ENCODE measurements around the gene MYRF. TPM values are rescaled to one million over a fixed set of nuclear protein-coding genes. Genes with fewer than 3 reads are reported as not detected.

Gene MYRF
- total RNA-seq, 2 experiments from 2014 or later: 0.19 to 1.1 TPM

DNA sequence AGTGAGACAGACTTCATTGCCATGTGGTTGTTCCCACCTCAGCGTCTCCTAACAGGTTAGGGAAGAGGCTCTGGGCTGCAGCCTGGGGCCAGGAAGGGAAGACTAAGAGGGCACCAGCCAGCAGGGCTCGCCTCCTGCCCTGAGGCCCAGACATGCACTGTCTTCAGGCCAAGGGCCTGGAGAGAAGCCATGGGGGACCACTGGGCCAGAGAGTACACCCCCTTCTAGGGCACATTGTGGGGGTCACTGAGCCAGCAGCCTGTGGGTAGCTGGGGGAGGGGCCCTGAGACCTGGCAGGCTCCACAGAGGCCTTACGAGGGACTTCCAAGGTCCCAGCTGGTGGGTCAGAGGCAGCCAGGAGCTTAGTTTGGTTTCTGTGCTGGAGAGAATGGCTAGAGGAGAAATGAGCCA, 25.0 kb upstream of the MYRF start:
- Histone ChIP-seq H3K9me2 (ENCODE audit: insufficient read depth, low read length) (no peaks in the 10 kb centered on the region), H3K4me3 (ENCODE audit: low read depth, low read length, poor library complexity, severe bottlenecking) (no peak overlapping the region), H3K4me1 (ENCODE audit: insufficient read depth, low read length, poor library complexity, severe bottlenecking) (no peaks in the 10 kb centered on the region), H4K20me1 (ENCODE audit: insufficient read depth, low read length) (no peaks in the 10 kb centered on the region), H3K36me3 (ENCODE audit: insufficient read depth, low read length) (no peaks in the 10 kb centered on the region), H3K79me2 (ENCODE audit: insufficient read depth, low read depth, low read length) (no peaks in the 10 kb centered on the region), H3K9me3 (ENCODE audit: low read length) (no peaks in the 10 kb centered on the region), H3K27ac (ENCODE audit: low read depth, low read length, poor library complexity, severe bottlenecking) (no peak overlapping the region), H3K4me2 (ENCODE audit: low read length) (no peak overlapping the region), H2AFZ (ENCODE audit: low read length) (no peak overlapping the region)
- TF ChIP-seq, protein P1, sequence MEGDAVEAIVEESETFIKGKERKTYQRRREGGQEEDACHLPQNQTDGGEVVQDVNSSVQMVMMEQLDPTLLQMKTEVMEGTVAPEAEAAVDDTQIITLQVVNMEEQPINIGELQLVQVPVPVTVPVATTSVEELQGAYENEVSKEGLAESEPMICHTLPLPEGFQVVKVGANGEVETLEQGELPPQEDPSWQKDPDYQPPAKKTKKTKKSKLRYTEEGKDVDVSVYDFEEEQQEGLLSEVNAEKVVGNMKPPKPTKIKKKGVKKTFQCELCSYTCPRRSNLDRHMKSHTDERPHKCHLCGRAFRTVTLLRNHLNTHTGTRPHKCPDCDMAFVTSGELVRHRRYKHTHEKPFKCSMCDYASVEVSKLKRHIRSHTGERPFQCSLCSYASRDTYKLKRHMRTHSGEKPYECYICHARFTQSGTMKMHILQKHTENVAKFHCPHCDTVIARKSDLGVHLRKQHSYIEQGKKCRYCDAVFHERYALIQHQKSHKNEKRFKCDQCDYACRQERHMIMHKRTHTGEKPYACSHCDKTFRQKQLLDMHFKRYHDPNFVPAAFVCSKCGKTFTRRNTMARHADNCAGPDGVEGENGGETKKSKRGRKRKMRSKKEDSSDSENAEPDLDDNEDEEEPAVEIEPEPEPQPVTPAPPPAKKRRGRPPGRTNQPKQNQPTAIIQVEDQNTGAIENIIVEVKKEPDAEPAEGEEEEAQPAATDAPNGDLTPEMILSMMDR (conservative IDR thresholded peaks at IDR 0.05; ENCODE audit: low read length): no peak
- no peak for TF ChIP-seq EZH2phosphoT487 (IDR thresholded peaks at IDR 0.05; ENCODE audit: borderline replicate concordance, low read depth, low read length)
- BruUV-seq (replicated peaks): no TSS peak
- POLR2A ChIA-PET: no interaction called here
- CTCF ChIA-PET (ENCODE audit: unreplicated experiment): no interaction called here
- intact Hi-C loops (cut with micrococcal nuclease; ENCODE audit: unreplicated experiment): no loop called here
- no peak for DNase-seq (ENCODE audit: low spot score)

DNA sequence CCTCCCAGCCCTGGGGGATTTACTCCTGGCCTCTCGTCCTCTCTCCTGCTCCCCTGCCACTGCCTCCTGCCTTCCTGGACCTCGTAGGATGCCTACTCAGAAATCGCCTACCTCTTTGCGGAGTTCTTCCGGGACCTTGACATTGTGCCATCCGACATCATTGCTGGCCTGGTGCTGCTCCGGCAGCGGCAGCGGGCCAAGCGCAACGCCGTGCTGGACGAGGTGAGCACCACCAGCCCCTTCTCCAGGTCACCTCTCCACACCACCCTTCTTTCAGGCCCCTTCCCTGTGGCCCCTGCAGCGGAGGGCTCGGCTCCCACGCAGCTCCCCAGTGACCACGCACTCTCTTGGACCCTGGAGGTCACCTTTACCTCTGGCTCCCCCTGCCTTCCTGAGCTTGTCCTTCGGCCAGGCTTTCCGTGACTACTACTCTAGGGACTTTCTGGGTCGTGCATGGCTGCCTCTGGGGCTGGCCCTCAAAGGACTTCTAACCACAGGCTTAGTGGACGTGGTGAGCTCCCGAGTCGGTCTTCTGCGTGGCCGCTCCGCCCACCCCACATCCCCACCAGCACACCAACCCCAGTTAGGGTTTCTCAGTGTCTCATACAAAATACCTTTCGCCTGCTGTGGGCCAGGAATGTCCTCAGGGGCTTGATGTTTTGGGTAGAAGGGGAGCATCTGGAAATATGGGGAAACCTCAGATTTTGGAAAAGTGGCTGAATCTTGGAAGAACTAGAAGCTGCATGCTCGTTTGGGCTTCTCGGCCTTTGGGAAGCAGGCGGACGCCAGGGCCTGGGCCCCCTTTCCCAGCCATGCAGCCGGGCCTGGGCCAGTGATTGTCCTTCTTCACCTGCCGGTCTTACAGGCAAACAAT, 24.1 kb upstream of the MYRF start:
- DNase-seq (ENCODE audit: low spot score): no peak
- Histone ChIP-seq H2AFZ (ENCODE audit: low read length) (no peak overlapping the region), H3K9me2 (ENCODE audit: insufficient read depth, low read length) (no peaks in the 10 kb centered on the region), H3K4me2 (ENCODE audit: low read length) (no peak overlapping the region), H3K79me2 (ENCODE audit: insufficient read depth, low read depth, low read length) (no peaks in the 10 kb centered on the region), H3K36me3 (ENCODE audit: insufficient read depth, low read length) (no peaks in the 10 kb centered on the region), H3K4me1 (ENCODE audit: insufficient read depth, low read length, poor library complexity, severe bottlenecking) (no peaks in the 10 kb centered on the region), H3K9me3 (ENCODE audit: low read length) (no peaks in the 10 kb centered on the region), H4K20me1 (ENCODE audit: insufficient read depth, low read length) (no peaks in the 10 kb centered on the region), H3K4me3 (ENCODE audit: low read depth, low read length, poor library complexity, severe bottlenecking) (no peak overlapping the region), H3K27ac (ENCODE audit: low read depth, low read length, poor library complexity, severe bottlenecking) (no peak overlapping the region)
- intact Hi-C loops (cut with micrococcal nuclease; ENCODE audit: unreplicated experiment): no loop called here
- CTCF ChIA-PET (ENCODE audit: unreplicated experiment): no interaction called here
- POLR2A ChIA-PET: interaction anchor here (0.5 kb wide), 1 partner anchor 305 kb away, joined by 6 read pairs; no protein-coding TSS in a partner anchor
- no peak for TF ChIP-seq EZH2phosphoT487 (IDR thresholded peaks at IDR 0.05; ENCODE audit: borderline replicate concordance, low read depth, low read length)
- TF ChIP-seq, protein P1 (conservative IDR thresholded peaks at IDR 0.05; ENCODE audit: low read length): no peak
- BruUV-seq (replicated peaks): no TSS peak

DNA sequence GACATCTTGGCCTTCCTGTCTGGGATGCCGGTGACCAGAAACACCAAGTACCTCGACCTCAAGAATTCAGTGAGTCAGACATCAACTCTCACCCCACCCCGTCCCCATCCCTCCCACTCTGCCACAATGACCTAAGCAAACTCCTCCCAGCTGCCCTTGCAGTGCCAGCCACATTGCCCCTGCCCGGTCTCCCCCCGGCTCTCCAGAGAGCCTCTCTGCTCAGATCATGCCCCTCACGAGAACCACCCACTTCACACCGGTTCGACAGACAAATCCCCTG, 23.6 kb upstream of the MYRF start:
- ChIA-PET POLR2A (interaction anchor here (0.5 kb wide), 1 partner anchor 306 kb away, joined by 6 read pairs; no protein-coding TSS in a partner anchor), CTCF (ENCODE audit: unreplicated experiment) (no interaction called here)
- Histone ChIP-seq H3K27ac (ENCODE audit: low read depth, low read length, poor library complexity, severe bottlenecking) (no peak overlapping the region), H3K4me3 (ENCODE audit: low read depth, low read length, poor library complexity, severe bottlenecking) (no peak overlapping the region), H3K4me2 (ENCODE audit: low read length) (no peak overlapping the region), H3K4me1 (ENCODE audit: insufficient read depth, low read length, poor library complexity, severe bottlenecking) (no peaks in the 10 kb centered on the region), H4K20me1 (ENCODE audit: insufficient read depth, low read length) (no peaks in the 10 kb centered on the region), H3K36me3 (ENCODE audit: insufficient read depth, low read length) (no peaks in the 10 kb centered on the region), H2AFZ (ENCODE audit: low read length) (no peak overlapping the region), H3K9me3 (ENCODE audit: low read length) (no peaks in the 10 kb centered on the region), H3K79me2 (ENCODE audit: insufficient read depth, low read depth, low read length) (no peaks in the 10 kb centered on the region), H3K9me2 (ENCODE audit: insufficient read depth, low read length) (no peaks in the 10 kb centered on the region)
- no TSS peak for BruUV-seq (replicated peaks)
- DNase-seq (ENCODE audit: low spot score): no peak
- intact Hi-C loops (cut with micrococcal nuclease; ENCODE audit: unreplicated experiment): no loop called here
- no peak for TF ChIP-seq EZH2phosphoT487 (IDR thresholded peaks at IDR 0.05; ENCODE audit: borderline replicate concordance, low read depth, low read length)
- TF ChIP-seq, protein P1 (conservative IDR thresholded peaks at IDR 0.05; ENCODE audit: low read length): no peak

All from OCI-LY7 (cell line).